HepG2 (cell line): ENCODE measurements around the gene SLX4. TPM values are rescaled to one million over a fixed set of nuclear protein-coding genes. Genes with fewer than 3 reads are reported as not detected.

Source experiments
- ATAC-seq: fragments of 200-7000 bp; cut with Tn5 transposase; 3 replicates; pipeline ENCODE4 v1.9.1; 2020; ENCODE audit warnings: mild to moderate bottlenecking, moderate library complexity
- BruUV-seq: library from RNA; stranded (reverse); fragments of 400-500 nt; replicated peaks from 2 replicates; lab custom pipeline; 2021; lab: Mats Ljungman, UMichigan
- CTCF ChIA-PET: fragments of 300-600 bp; formaldehyde crosslinking; extraction: SDS; loops from one replicate; lab custom pipeline; 2021; ENCODE audit warnings: low total read pairs, inconsistent platforms, low intra/inter-chr PET ratio; lab: Yijun Ruan, JAX
- POLR2A ChIA-PET: fragments of 350-600 bp; sonication (Branson Sonifier 250); formaldehyde crosslinking; loops from one replicate; lab custom pipeline; 2020; ENCODE audit warnings: antibody characterized with exemption, inconsistent platforms; lab: Yijun Ruan, JAX
- DNase-seq: peaks from one replicate; pipeline ENCODE4 v3.0.0-alpha.2; 2015; ENCODE audit warnings: low spot score
- FAIRE-seq: peaks from 3 replicates; lab custom pipeline; 2011; peaks lifted over from hg19 to GRCh38; lab: Jason Lieb, UNC
- H2AFZ ChIP-seq: one replicate; pipeline ENCODE4 v1.6.1; 2011; ENCODE audit warnings: low read length, inconsistent platforms
- H3K27ac ChIP-seq: fragments of 300-600 bp; 3 replicates; pipeline ENCODE4 v1.8.0; 2011; ENCODE audit warnings: mixed run types, mild to moderate bottlenecking, mixed read lengths, low read length, inconsistent platforms; ENCODE audit not compliant: insufficient read depth; ENCODE audit errors: extremely low read length
- H3K27me3 ChIP-seq, 2 experiments: fragments of 200-600 bp in 1 of 2; 2 replicates in 1 of 2; 3 replicates in 1 of 2; pipeline versions ENCODE4 v1.6.0 to v1.8.0; 2011; ENCODE audit warnings: low read length in 2 of 2, mild to moderate bottlenecking in 2 of 2, moderate library complexity in 2 of 2, inconsistent platforms in 1 of 2; ENCODE audit not compliant: insufficient read depth in 2 of 2, control insufficient read depth in 1 of 2
- H3K36me3 ChIP-seq, 2 experiments: fragments of 200-600 bp in 1 of 2; replicated peaks in 1 of 2; 2 replicates in 1 of 2; 3 replicates in 1 of 2; pipeline versions ENCODE4 v1.5.1 to v1.8.0; 2011; ENCODE audit warnings: low read length in 2 of 2, inconsistent platforms in 1 of 2; ENCODE audit not compliant: insufficient read depth in 2 of 2, control insufficient read depth in 1 of 2
- H3K4me1 ChIP-seq: 2 replicates; pipeline ENCODE4 v1.5.1; 2012; ENCODE audit warnings: low read length, inconsistent platforms; ENCODE audit not compliant: insufficient read depth
- H3K4me2 ChIP-seq: 2 replicates; pipeline ENCODE4 v1.6.0; 2011; ENCODE audit warnings: low read depth, low read length, inconsistent platforms
- H3K4me3 ChIP-seq, 3 experiments: fragments of 200-600 bp in 1 of 3; sonication (generic), shearing (Covaris generic) in 1 of 3; replicated peaks in 1 of 3; 2 replicates each; pipeline ENCODE4 v1.5.1; 2011 to 2016; ENCODE audit warnings: low read length in 3 of 3, inconsistent platforms in 2 of 3, low read depth in 2 of 3, mild to moderate bottlenecking in 2 of 3, control low read depth in 1 of 3, mixed read lengths in 1 of 3; ENCODE audit not compliant: insufficient read depth in 1 of 3
- H3K79me2 ChIP-seq: one replicate; pipeline ENCODE4 v1.6.1; 2011; ENCODE audit warnings: low read length, inconsistent platforms; ENCODE audit not compliant: insufficient read depth
- H3K9ac ChIP-seq: 2 replicates; pipeline ENCODE4 v1.6.0; 2011; ENCODE audit warnings: mild to moderate bottlenecking, low read depth, low read length, inconsistent platforms; ENCODE audit not compliant: insufficient read depth
- H3K9me3 ChIP-seq: 2 replicates; pipeline ENCODE4 v1.5.1; 2012; ENCODE audit warnings: mild to moderate bottlenecking, low read length
- H4K20me1 ChIP-seq: 2 replicates; pipeline ENCODE4 v1.6.0; 2011; ENCODE audit warnings: inconsistent platforms, mild to moderate bottlenecking, low read length, moderate library complexity; ENCODE audit not compliant: insufficient read depth
- DPF2 ChIP-seq: sonication (generic); formaldehyde crosslinking; IDR thresholded peaks from 2 replicates; pipeline ENCODE4 v1.4.0; 2020; ENCODE audit warnings: mild to moderate bottlenecking, low read depth, missing genetic modification reagents, borderline replicate concordance
- FOXJ3 ChIP-seq: sonication (generic); formaldehyde crosslinking; IDR thresholded peaks from 2 replicates; pipeline ENCODE4 v1.4.0; 2020; ENCODE audit warnings: missing genetic modification reagents, mild to moderate bottlenecking, borderline replicate concordance
- GTF2F1 ChIP-seq: fragments of 150-350 bp; IDR thresholded peaks from 2 replicates; pipeline ENCODE4 v1.6.1; 2014; ENCODE audit warnings: low read length
- MEIS1 ChIP-seq: sonication (generic); formaldehyde crosslinking; IDR thresholded peaks from 2 replicates; pipeline ENCODE4 v1.9.0; 2021; ENCODE audit warnings: mild to moderate bottlenecking, missing genetic modification reagents, moderate library complexity, borderline replicate concordance
- SOX13 ChIP-seq, 3 experiments: fragments of 450-650 bp in 1 of 3; sonication (generic) in 1 of 3; formaldehyde crosslinking in 1 of 3; IDR thresholded peaks in 2 of 3; conservative IDR thresholded peaks in 1 of 3; 2 replicates each; pipeline versions ENCODE4 v1.5.0 to v1.6.1; 2016 to 2020; ENCODE audit warnings: antibody characterized with exemption in 1 of 3, mild to moderate bottlenecking in 1 of 3, missing compliant biosample characterization in 1 of 3, missing genetic modification reagents in 1 of 3, moderate library complexity in 1 of 3
- SOX6 ChIP-seq, 2 experiments: fragments of 450-650 bp in 1 of 2; sonication (generic) in 1 of 2; formaldehyde crosslinking in 1 of 2; IDR thresholded peaks; 2 replicates each; pipeline versions ENCODE4 v1.4.0 to v1.6.1; 2017 to 2020; ENCODE audit warnings: antibody characterized with exemption in 1 of 2, mild to moderate bottlenecking in 1 of 2, missing genetic modification reagents in 1 of 2
- ZNF296 ChIP-seq: sonication (generic); formaldehyde crosslinking; conservative IDR thresholded peaks from 2 replicates; pipeline ENCODE4 v1.5.0; 2020; ENCODE audit warnings: mild to moderate bottlenecking, missing genetic modification reagents
- ZNF816 ChIP-seq: sonication (generic); formaldehyde crosslinking; IDR thresholded peaks from 2 replicates; pipeline ENCODE4 v1.8.0; 2022; ENCODE audit warnings: missing genetic modification reagents, mild to moderate bottlenecking, borderline replicate concordance
- WGBS: methylation state at CpG from one replicate; pipeline ENCODE4 v1.1.6; 2017; ENCODE audit warnings: low lambda C conversion rate; 5-methylcytosine and 5-hydroxymethylcytosine counted together
- in situ Hi-C: cut with HindIII; loops from 2 replicates; pipeline ENCODE4 v1.10.0; 2017; ENCODE audit warnings: low pct_unique_long_range_greater_than_20kb; ENCODE audit not compliant: extremely low pct_ligation_motif_present
- intact Hi-C: fragments of 100-400 bp; cut with micrococcal nuclease; formaldehyde crosslinking; loops from one replicate; pipeline ENCODE4 v1.10.0; 2022; ENCODE audit not compliant: unreplicated experiment
- polyA plus RNA-seq, 8 experiments: library from polyadenylated mRNA; depleted of rRNA in 3 of 8; stranded (reverse) in 7 of 8; unstranded in 1 of 8; fragments of >200 nt; fragmentation: Illumina TruSeq in 4 of 8; extraction: Trizol in 4 of 8; gene quantifications; 2 replicates each; pipeline versions ENCODE4 v1.2.1 to v1.2.3, GENCODE V29; 2011 to 2016; ENCODE audit warnings: low read depth in 4 of 8, missing spikeins in 1 of 8, mixed read lengths in 1 of 8; ENCODE audit not compliant: insufficient read depth in 1 of 8
- total RNA-seq, 5 experiments: library from RNA; depleted of rRNA; stranded (reverse); fragments of >200 nt; fragmentation: Illumina TruSeq; extraction: Trizol; gene quantifications; 2 replicates each; pipeline ENCODE4 v1.2.3, GENCODE V29; 2016; ENCODE audit warnings: low read depth in 1 of 5
- TF ChIP-seq, protein P1 (sequence below): sonication (generic); formaldehyde crosslinking; IDR thresholded peaks from 2 replicates; pipeline ENCODE4 v1.4.0; 2020; ENCODE audit warnings: missing genetic modification reagents
- TF ChIP-seq, protein P2 (sequence below): sonication (generic); formaldehyde crosslinking; conservative IDR thresholded peaks from 2 replicates; pipeline ENCODE4 v1.4.0; 2020; ENCODE audit warnings: missing genetic modification reagents

Gene SLX4
- total and polyA plus RNA-seq, 2 of the 13 experiments (the other 11 are each of a cell fraction or from before 2014, with no cell fraction given) = 1.1 to 3.6 TPM

DNA sequence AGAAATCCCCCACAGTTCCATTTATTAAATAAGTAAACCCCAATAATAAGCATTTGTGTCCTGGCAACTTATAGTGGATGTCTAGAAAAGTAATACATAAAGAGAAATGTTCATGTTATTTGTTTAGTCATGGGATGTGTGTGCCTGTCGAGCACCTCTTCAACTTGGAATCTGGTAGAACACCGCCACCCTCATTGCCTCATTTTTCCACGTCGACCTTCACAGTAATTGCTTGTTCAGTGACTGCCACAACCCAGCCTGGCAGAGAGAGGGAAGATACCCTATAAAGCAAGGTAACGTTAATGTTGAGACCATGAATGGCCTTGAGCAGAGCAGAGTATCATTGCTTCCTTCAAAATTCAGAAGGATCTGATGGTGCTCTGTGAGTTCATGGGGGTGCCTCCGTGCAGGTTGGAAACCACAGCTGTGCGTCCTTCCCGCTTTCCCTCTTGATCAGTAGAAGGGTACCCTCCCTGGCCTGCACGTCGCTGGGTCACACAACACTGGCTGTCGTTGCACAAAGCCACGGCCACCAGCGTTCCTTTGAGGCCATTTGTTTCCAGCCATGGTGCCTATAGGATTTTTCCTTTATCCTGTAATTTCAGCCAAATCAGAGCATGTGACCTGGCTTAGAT is 39.3 kb upstream of the SLX4 start:
- Histone ChIP-seq H3K4me2 (no peak overlapping the region), H3K36me3 (peaks cover 1 to 2% of the 10 kb centered on the region in 2 experiments; a peak in 2 of 5 replicates), H4K20me1 (no peaks in the 10 kb centered on the region), H3K27me3 (no peaks in the 10 kb centered on the region), H3K4me3 (no peak overlapping the region), H3K27ac (no peak overlapping the region), H3K9me3 (no peaks in the 10 kb centered on the region), H2AFZ (no peak overlapping the region), H3K79me2 (no peaks in the 10 kb centered on the region), H3K4me1 (peaks cover 58% of the 10 kb centered on the region), H3K9ac (no peak overlapping the region)
- no peak for FAIRE-seq
- no TSS peak for BruUV-seq
- ChIA-PET POLR2A (interaction anchor here (1.0 kb wide), 1 partner anchor 10 kb away, joined by 3 read pairs; no protein-coding TSS in a partner anchor), CTCF (no interaction called here)
- intact Hi-C loops = no loop called here
- no peak for DNase-seq
- 90% methylated on average over 13 of the region's 13 CpGs for whole genome bisulfite sequencing
- no peak for ATAC-seq
- no peak for TF ChIP-seq FOXJ3 (CRISPR knock-in tag)
- in situ Hi-C loops = no loop called here

DNA sequence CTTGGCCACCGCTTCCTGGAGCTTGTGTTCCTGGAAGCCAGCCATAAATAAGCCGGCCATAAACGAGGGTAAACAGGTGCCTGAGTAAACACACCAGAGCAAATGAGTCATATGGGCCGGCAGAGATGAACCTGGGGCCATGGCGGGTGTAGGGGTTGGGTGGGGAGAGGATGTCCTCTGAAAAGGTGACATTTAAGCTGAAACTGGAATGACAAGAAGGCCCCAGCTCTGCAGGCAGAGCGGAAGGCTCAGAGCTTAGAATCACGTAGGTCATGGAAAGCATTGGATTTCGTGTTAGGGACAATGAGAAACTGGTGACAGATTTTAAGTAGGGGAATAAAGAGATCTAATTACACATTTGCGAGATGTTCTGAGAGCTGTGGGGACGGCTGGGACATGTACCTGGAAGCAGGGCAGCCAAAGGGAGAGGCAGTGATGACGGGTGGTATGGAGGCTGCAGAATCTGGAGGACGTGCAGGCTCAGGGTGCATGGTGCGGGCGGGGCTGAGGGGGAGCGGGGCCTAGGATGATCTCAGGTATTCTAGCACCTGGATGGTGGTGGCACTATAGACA is 35.0 kb upstream of the SLX4 start:
- no peaks in the 10 kb centered on the region for H4K20me1 ChIP-seq
- H3K4me1 ChIP-seq = peaks cover 28% of the 10 kb centered on the region
- DNase-seq = peak; percentile 84
- peak overlapping the region; percentile 62 for H3K27ac ChIP-seq
- intact Hi-C loops = no loop called here
- ATAC-seq = peak; percentile 87
- H3K79me2 ChIP-seq = no peaks in the 10 kb centered on the region
- 47% methylated on average over 15 of the region's 15 CpGs for WGBS
- ChIA-PET POLR2A (interaction anchor here (0.8 to 1.9 kb wide), 4 partner anchors 9 to 468 kb away, joined by 3 to 9 read pairs (median 4); partner anchors contain the start of gene SLX4), CTCF (no interaction called here)
- H3K9ac ChIP-seq = no peak overlapping the region
- in situ Hi-C loops = no loop called here
- FAIRE-seq = peak; percentile 47
- peaks cover 2% of the 10 kb centered on the region in 2 experiments; a peak in 2 of 5 replicates for H3K36me3 ChIP-seq
- H3K4me2 ChIP-seq = peak overlapping the region; percentile 67
- H3K27me3 ChIP-seq = no peaks in the 10 kb centered on the region
- no peak overlapping the region for H2AFZ ChIP-seq
- peak overlapping the region in 1 of 3 experiments; percentile 21; a peak in 1 of 6 replicates for H3K4me3 ChIP-seq
- no TSS peak for BruUV-seq
- no peaks in the 10 kb centered on the region for H3K9me3 ChIP-seq
- no peak for TF ChIP-seq ZNF296 (CRISPR knock-in tag)
- peak; percentile 72; the same call in 1 of the 2 replicates for TF ChIP-seq ZNF816
- TF ChIP-seq GTF2F1 = no peak
- TF ChIP-seq, protein P1, sequence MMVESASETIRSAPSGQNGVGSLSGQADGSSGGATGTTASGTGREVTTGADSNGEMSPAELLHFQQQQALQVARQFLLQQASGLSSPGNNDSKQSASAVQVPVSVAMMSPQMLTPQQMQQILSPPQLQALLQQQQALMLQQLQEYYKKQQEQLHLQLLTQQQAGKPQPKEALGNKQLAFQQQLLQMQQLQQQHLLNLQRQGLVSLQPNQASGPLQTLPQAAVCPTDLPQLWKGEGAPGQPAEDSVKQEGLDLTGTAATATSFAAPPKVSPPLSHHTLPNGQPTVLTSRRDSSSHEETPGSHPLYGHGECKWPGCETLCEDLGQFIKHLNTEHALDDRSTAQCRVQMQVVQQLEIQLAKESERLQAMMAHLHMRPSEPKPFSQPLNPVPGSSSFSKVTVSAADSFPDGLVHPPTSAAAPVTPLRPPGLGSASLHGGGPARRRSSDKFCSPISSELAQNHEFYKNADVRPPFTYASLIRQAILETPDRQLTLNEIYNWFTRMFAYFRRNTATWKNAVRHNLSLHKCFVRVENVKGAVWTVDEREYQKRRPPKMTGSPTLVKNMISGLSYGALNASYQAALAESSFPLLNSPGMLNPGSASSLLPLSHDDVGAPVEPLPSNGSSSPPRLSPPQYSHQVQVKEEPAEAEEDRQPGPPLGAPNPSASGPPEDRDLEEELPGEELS (CRISPR knock-in tag) = peak; percentile 93
- TF ChIP-seq DPF2 (CRISPR knock-in tag) = peak; percentile 66
- TF ChIP-seq SOX13 (IDR thresholded peaks at IDR 0.05) = no peak
- TF ChIP-seq SOX13 (CRISPR knock-in tag; conservative IDR thresholded peaks at IDR 0.05 in 1 of 2, IDR thresholded peaks at IDR 0.05 in 1 of 2) = peak in 1 of 2 experiments; percentile 42; a peak in 1 of 4 replicates
- TF ChIP-seq MEIS1 (CRISPR knock-in tag) = peak; percentile 56; the same call in 1 of the 2 replicates
- TF ChIP-seq SOX6 (IDR thresholded peaks at IDR 0.05) = no peak
- TF ChIP-seq SOX6 (CRISPR knock-in tag; IDR thresholded peaks at IDR 0.05) = peak; percentile 66
- TF ChIP-seq, protein P2, sequence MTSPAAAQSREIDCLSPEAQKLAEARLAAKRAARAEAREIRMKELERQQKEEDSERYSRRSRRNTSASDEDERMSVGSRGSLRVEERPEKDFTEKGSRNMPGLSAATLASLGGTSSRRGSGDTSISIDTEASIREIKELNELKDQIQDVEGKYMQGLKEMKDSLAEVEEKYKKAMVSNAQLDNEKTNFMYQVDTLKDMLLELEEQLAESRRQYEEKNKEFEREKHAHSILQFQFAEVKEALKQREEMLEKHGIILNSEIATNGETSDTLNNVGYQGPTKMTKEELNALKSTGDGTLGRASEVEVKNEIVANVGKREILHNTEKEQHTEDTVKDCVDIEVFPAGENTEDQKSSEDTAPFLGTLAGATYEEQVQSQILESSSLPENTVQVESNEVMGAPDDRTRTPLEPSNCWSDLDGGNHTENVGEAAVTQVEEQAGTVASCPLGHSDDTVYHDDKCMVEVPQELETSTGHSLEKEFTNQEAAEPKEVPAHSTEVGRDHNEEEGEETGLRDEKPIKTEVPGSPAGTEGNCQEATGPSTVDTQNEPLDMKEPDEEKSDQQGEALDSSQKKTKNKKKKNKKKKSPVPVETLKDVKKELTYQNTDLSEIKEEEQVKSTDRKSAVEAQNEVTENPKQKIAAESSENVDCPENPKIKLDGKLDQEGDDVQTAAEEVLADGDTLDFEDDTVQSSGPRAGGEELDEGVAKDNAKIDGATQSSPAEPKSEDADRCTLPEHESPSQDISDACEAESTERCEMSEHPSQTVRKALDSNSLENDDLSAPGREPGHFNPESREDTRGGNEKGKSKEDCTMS = no peak
